Psoas muscle (tissue), 8 donors: Measurements from ENCODE around the gene VANGL1. TPM values are rescaled to one million over a fixed set of nuclear protein-coding genes. Genes with fewer than 3 reads are reported as not detected.

Experiments
- ATAC-seq, 4 donors: fragments of 200-7000 bp; cut with Tn5 transposase; one replicate each; pipeline ENCODE4 v1.9.1; 2020; ENCODE audit warnings: moderate library complexity in 3 of 4, mild to moderate bottlenecking in 2 of 4
- DNase-seq, 2 donors: peaks; one replicate each; pipeline ENCODE4 v3.0.0-alpha.2; 2020
- H3K27ac ChIP-seq: fragments of 200-600 bp; one replicate; pipeline ENCODE4 v1.8.0; 2022
- H3K27me3 ChIP-seq, 3 donors: fragments of 200-600 bp in 1 of 3; one replicate each; pipeline versions ENCODE4 v1.6.1 to v1.8.0; 2013 to 2022; ENCODE audit warnings: low read length in 2 of 3, mild to moderate bottlenecking in 2 of 3, moderate library complexity in 1 of 3; ENCODE audit not compliant: insufficient read depth in 3 of 3
- H3K36me3 ChIP-seq, 2 donors: fragments of 200-600 bp in 1 of 2; one replicate each; pipeline versions ENCODE4 v1.6.1 to v1.8.0; 2013 to 2022; ENCODE audit warnings: low read depth in 1 of 2, mild to moderate bottlenecking in 1 of 2, moderate library complexity in 1 of 2; ENCODE audit not compliant: insufficient read depth in 1 of 2
- H3K4me1 ChIP-seq: fragments of 200-600 bp; one replicate; pipeline ENCODE4 v1.8.0; 2022
- H3K4me3 ChIP-seq: fragments of 200-600 bp; one replicate; pipeline ENCODE4 v1.8.0; 2022; ENCODE audit warnings: mild to moderate bottlenecking
- H3K9me3 ChIP-seq: fragments of 200-600 bp; one replicate; pipeline ENCODE4 v1.8.0; 2022
- WGBS, 3 donors: extraction: QIAGEN DNeasy Blood & Tissue Kit; methylation state at CpG; one replicate each; pipeline versions ENCODE4 v1.1.6 to v1.1.7; 2013; 5-methylcytosine and 5-hydroxymethylcytosine counted together
- intact Hi-C, 2 donors: fragments of 100-400 bp; cut with DNase I; formaldehyde crosslinking; loops; one replicate each; pipeline versions ENCODE4 v1.11.0 to v1.14.2; 2022
- polyA plus RNA-seq, 3 donors: library from polyadenylated mRNA; stranded (reverse); fragments of 200-250 nt; gene quantifications; one replicate each; pipeline ENCODE4 v1.2.3, GENCODE V29; 2013
- total RNA-seq, 4 donors: library from RNA; stranded (reverse); fragmentation: NEBNext Ultra II Directional in 2 of 4; extraction: Animal tissue kit (Norgen Biotek cat#: 25700) in 2 of 4; gene quantifications; one replicate each; pipeline versions ENCODE4 v1.2.1 to v1.2.4, GENCODE V29; 2021 to 2023
- TF ChIP-seq, protein P1 (sequence below): fragments of 200-600 bp; IDR thresholded peaks from one replicate; pipeline ENCODE4 v1.8.0; 2022; ENCODE audit warnings: antibody characterized with exemption
- donor health status: healthy with polysubstance abuse.
- donor health status: DM: no; HTN: no; CAD: no; lungs with moderate emphysema.
- donor health status: Bipolar disorder and iron deficiency.
- donor health status: healthy.
- donor health status: DM: yes; HTN: yes; CAD: no.
- donor health status: DM: no; HTN: no; CAD: no.
- donor health status: DM: no; HTN: no; CAD: no.
- donor health status: DM: yes; HTN: yes; CAD: no.

VANGL1 gene
- total and polyA plus RNA-seq, 7 donors, result 0.48 to 2.4 (median 1.2) TPM

DNA sequence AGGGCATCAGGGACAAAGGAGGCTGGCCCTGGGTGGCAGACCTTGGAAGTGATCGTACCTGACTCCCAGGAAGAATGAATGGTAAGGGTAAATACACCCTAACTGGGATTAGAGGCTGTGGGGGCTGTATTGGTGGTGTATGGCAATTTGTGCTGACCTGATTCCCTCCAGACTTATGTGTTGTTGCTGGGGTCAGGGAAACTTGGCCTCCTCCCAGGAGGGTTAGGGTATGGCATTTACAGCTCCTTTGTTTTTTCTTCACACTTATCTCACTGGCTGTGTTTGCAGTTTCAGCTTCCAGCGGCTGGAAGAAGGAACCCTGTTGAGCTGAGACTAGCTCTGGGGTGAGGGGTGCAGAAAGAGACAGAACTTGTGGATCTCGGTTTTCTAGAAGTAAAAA lies 8.2 kb downstream of the VANGL1 start:
- Histone ChIP-seq H3K27me3 (no peaks in the 10 kb centered on the region), H3K4me1 (peaks cover 4% of the 10 kb centered on the region), H3K9me3 (no peaks in the 10 kb centered on the region), H3K36me3 (no peaks in the 10 kb centered on the region), H3K27ac (no peak overlapping the region), H3K4me3 (no peak overlapping the region)
- TF ChIP-seq, protein P1, sequence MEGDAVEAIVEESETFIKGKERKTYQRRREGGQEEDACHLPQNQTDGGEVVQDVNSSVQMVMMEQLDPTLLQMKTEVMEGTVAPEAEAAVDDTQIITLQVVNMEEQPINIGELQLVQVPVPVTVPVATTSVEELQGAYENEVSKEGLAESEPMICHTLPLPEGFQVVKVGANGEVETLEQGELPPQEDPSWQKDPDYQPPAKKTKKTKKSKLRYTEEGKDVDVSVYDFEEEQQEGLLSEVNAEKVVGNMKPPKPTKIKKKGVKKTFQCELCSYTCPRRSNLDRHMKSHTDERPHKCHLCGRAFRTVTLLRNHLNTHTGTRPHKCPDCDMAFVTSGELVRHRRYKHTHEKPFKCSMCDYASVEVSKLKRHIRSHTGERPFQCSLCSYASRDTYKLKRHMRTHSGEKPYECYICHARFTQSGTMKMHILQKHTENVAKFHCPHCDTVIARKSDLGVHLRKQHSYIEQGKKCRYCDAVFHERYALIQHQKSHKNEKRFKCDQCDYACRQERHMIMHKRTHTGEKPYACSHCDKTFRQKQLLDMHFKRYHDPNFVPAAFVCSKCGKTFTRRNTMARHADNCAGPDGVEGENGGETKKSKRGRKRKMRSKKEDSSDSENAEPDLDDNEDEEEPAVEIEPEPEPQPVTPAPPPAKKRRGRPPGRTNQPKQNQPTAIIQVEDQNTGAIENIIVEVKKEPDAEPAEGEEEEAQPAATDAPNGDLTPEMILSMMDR, result no peak
- ATAC-seq (no peak), DNase-seq (no peak)
- WGBS, 3 donors, result 78 to 85% (median 79%) methylated on average over 3 of the region's 3 CpGs
- intact Hi-C loops, result no loop called here

DNA sequence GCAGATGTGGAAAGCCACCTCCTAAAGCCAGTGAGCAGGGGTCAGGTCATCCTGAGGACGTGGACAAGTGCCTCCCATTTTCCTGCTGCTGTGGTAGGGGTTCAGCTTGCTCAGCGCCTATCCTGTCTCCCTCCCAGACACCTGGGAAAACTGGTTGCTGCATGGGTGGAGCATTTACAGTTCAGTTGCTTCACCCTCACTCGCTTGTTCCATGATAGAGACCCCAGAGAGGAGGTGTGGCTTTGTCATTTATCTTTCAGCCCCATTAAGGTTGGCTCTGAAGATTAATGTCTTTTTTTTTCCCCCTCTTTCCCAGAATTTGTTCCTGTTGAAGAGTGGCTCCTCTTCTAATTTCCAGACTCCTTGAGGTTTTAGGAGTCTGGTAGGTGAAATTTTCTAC lies 9.2 kb downstream of the VANGL1 start:
- ATAC-seq, result no peak
- Histone ChIP-seq H3K4me1 (peaks cover 4% of the 10 kb centered on the region), H3K9me3 (no peaks in the 10 kb centered on the region), H3K27ac (no peak overlapping the region), H3K4me3 (no peak overlapping the region), H3K27me3 (no peaks in the 10 kb centered on the region), H3K36me3 (no peaks in the 10 kb centered on the region)
- WGBS, 3 donors, result 87 to 92% (median 90%) methylated on average over 3 of the region's 3 CpGs
- intact Hi-C loops, result no loop called here
- TF ChIP-seq, protein P1, result no peak
- no peak for DNase-seq

DNA sequence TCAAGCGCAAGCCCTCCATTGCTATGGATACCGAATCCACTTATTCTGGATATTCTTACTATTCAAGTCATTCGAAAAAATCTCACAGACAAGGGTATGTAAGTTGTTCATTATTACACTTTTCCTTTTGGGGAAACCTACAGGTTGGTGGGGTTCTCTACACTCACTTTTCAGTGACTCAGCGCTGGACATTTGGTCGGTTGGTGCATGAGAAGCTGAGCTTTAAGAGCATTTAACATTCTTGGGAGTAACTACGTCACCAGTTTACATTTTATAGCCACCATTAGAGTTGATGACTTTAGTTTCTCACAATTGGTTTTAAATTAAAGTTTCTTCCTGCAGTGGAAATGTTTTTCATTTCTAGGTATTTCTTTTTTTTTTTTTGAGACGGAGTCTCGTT lies 9.6 kb downstream of the VANGL1 start:
- TF ChIP-seq, protein P1, result no peak
- Histone ChIP-seq H3K9me3 (no peaks in the 10 kb centered on the region), H3K27me3 (no peaks in the 10 kb centered on the region), H3K36me3 (no peaks in the 10 kb centered on the region), H3K4me1 (peaks cover 4% of the 10 kb centered on the region), H3K27ac (no peak overlapping the region), H3K4me3 (no peak overlapping the region)
- WGBS, 3 donors, result 96 to 99% (median 99%) methylated on average over 8 of the region's 8 CpGs
- intact Hi-C loops, result no loop called here
- no peak for ATAC-seq
- DNase-seq, result no peak

DNA sequence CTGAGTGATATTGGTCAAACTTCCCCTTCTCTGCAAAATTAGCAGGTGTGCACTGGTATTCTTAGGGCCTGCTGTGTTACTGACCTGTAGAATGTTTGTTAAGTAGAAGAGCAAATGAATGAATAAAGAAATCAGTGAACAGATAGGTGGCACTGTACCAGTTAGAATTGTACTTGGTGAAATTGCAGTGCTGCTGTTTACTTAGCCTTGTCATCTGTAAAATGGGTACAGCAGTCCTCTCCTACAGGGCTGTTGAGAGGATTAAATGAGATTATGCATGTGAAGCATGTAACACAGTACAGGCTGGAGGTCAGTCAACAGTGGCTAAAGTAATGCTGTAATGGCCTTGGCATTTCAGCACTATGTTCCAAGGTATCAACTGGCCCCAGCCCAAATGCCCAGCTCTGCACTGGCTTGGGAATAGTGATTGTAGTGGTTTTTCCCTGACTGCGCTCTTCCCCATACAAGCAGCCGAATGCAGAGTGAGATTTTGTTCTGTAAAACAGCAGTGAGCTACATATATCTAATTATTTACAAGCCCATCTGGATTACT lies 10.5 kb downstream of the VANGL1 start:
- intact Hi-C loops, result no loop called here
- no peak overlapping the region for H3K27ac ChIP-seq
- no peaks in the 10 kb centered on the region for H3K36me3 ChIP-seq
- DNase-seq, result no peak
- WGBS, 3 donors, result 68 to 95% (median 89%) methylated on average over 2 of the region's 2 CpGs
- no peaks in the 10 kb centered on the region for H3K9me3 ChIP-seq
- ATAC-seq, result peak in 2 of 4 donors; percentile 52 to 61
- H3K4me3 ChIP-seq, result no peak overlapping the region
- H3K27me3 ChIP-seq, result no peaks in the 10 kb centered on the region
- peaks cover 4% of the 10 kb centered on the region for H3K4me1 ChIP-seq
- TF ChIP-seq, protein P1, result no peak

DNA sequence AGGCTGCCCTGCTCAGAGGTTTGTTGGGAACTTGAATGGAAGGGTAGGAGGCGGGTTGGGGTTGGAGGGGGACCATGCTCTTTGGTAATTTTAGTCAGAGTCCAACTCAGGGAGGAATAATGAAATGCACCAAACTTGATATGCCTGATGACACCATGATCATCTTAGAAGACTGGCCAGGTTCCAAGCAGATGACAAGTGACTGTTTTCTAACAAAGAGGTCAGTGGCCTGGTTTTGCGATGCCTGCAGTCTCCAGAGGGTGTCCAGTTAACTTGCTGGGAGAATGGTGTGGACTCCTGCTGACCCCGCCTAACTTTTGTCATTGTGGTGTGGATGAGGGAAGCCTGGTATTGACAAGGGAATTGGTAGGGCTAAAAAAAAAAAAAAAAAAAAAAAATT lies 12.4 kb downstream of the VANGL1 start:
- H3K4me1 ChIP-seq, result peaks cover 4% of the 10 kb centered on the region
- H3K27ac ChIP-seq, result no peak overlapping the region
- no peak for DNase-seq
- intact Hi-C loops, result no loop called here
- 78 to 88% (median 83%) methylated on average over 3 of the region's 3 CpGs for WGBS, 3 donors
- no peaks in the 10 kb centered on the region for H3K36me3 ChIP-seq
- H3K9me3 ChIP-seq, result no peaks in the 10 kb centered on the region
- no peaks in the 10 kb centered on the region for H3K27me3 ChIP-seq
- peak; percentile 19 to 58 (median 43) for ATAC-seq
- H3K4me3 ChIP-seq, result no peak overlapping the region
- TF ChIP-seq, protein P1, result no peak
